Natural killer cell (primary cell): ENCODE results near the gene TAGLN2. TPM values are rescaled to one million over a fixed set of nuclear protein-coding genes. Genes with fewer than 3 reads are reported as not detected.

Experiments
- ATAC-seq, 3 donors: fragments of 150-1000 bp in 2 of 3; fragments of 200-7000 bp in 1 of 3; cut with Tn5 transposase; 1 replicate in 1 of 3; 2 replicates in 2 of 3; pipeline ENCODE4 v1.10.0; 2021; ENCODE audit warnings: mild to moderate bottlenecking in 2 of 3, moderate library complexity in 2 of 3
- DNase-seq, 2 donors: peaks; one replicate each; pipeline versions ENCODE4 v3.0.0 to v3.0.0-alpha.2; 2013 to 2021; ENCODE audit warnings: mixed read lengths in 1 of 2
- H3K27ac ChIP-seq: one replicate; pipeline ENCODE4 v1.5.1; 2013; ENCODE audit warnings: mild to moderate bottlenecking, low read length
- H3K27me3 ChIP-seq: one replicate; pipeline ENCODE4 v1.6.1; 2013; ENCODE audit warnings: low read length; ENCODE audit not compliant: control insufficient read depth, insufficient read depth
- H3K36me3 ChIP-seq: one replicate; pipeline ENCODE4 v1.6.1; 2013; ENCODE audit warnings: low read length; ENCODE audit not compliant: control insufficient read depth, insufficient read depth
- H3K4me1 ChIP-seq: one replicate; pipeline ENCODE4 v1.6.1; 2013; ENCODE audit warnings: low read length; ENCODE audit not compliant: control insufficient read depth, insufficient read depth
- H3K4me3 ChIP-seq: one replicate; pipeline ENCODE4 v1.5.1; 2013; ENCODE audit warnings: low read length
- H3K9me3 ChIP-seq: one replicate; pipeline ENCODE4 v1.6.1; 2013; ENCODE audit warnings: low read length; ENCODE audit not compliant: control insufficient read depth, insufficient read depth
- H3K27ac Mint-ChIP-seq, 2 donors: one replicate each; pipeline ENCODE4 v1.8.0; 2022; ENCODE audit warnings: mild to moderate bottlenecking in 2 of 2, mixed read lengths in 2 of 2, moderate library complexity in 1 of 2
- H3K27me3 Mint-ChIP-seq, 2 donors: one replicate each; pipeline ENCODE4 v1.8.0; 2022; ENCODE audit warnings: low read depth in 2 of 2, mixed read lengths in 2 of 2
- H3K36me3 Mint-ChIP-seq: one replicate; pipeline ENCODE4 v1.8.0; 2022; ENCODE audit warnings: mixed read lengths
- H3K4me1 Mint-ChIP-seq, 2 donors: one replicate each; pipeline ENCODE4 v1.8.0; 2022; ENCODE audit warnings: mixed read lengths in 2 of 2
- H3K4me3 Mint-ChIP-seq: one replicate; pipeline ENCODE4 v1.8.0; 2022; ENCODE audit warnings: mild to moderate bottlenecking, moderate library complexity, mixed read lengths
- H3K9me3 Mint-ChIP-seq, 2 donors: one replicate each; pipeline ENCODE4 v1.8.0; 2022; ENCODE audit warnings: mixed read lengths in 2 of 2
- WGBS: methylation state at CpG from one replicate; pipeline ENCODE4 v1.1.7; 2013; ENCODE audit warnings: missing lambda C conversion rate; ENCODE audit not compliant: insufficient coverage; 5-methylcytosine and 5-hydroxymethylcytosine counted together
- intact Hi-C: fragments of 100-400 bp; cut with micrococcal nuclease; formaldehyde crosslinking; loops from one replicate; pipeline ENCODE4 v1.14.2; 2022
- total RNA-seq, 4 donors: library from RNA; stranded (reverse); fragments of 120-200 nt in 1 of 4; gene quantifications; one replicate each; pipeline versions ENCODE4 v1.2.3 to v1.2.4, GENCODE V29; 2013 to 2022
- TF ChIP-seq, protein P1 (sequence below): fragments of 200-600 bp; IDR thresholded peaks from one replicate; pipeline ENCODE4 v1.8.0; 2022; ENCODE audit warnings: antibody characterized with exemption

TAGLN2 gene
- total RNA-seq, 3 donors from 2014 or later (not counting 1 experiment from before 2014, with no cell fraction given): 344 to 394 (median 358) TPM

DNA sequence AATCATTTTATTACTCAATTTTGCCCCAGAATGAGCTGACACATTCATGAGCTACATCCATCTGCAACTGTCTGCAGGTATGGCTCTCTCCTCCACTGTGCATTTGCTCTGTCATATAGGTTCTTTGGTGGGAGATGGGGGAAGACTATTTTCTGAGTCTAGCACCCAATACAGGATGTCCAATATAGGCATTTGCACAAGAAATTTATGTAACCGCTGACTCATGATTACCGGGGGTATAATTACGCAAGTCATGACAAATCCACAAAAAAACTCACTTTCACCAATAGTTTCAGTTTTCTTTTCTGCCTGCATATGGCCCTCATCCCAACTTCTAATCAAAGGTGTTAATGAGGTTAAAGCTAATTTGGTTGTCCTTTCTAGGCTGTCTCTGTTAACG, 45.3 kb downstream of the TAGLN2 start:
- Histone ChIP-seq H3K27ac (no peak overlapping the region), H3K4me1 (peaks cover 6% of the 10 kb centered on the region), H3K27me3 (no peaks in the 10 kb centered on the region), H3K4me3 (no peak overlapping the region), H3K9me3 (no peaks in the 10 kb centered on the region), H3K36me3 (no peaks in the 10 kb centered on the region)
- Mint-ChIP-seq H3K27ac (no peak overlapping the region), H3K36me3 (no peaks in the 10 kb centered on the region), H3K4me1 (no peaks in the 10 kb centered on the region), H3K4me3 (no peak overlapping the region), H3K9me3 (no peaks in the 10 kb centered on the region), H3K27me3 (peaks cover 9 to 18% of the 10 kb centered on the region in 2 donors)
- DNase-seq: no peak
- WGBS: 58% methylated on average over 4 of the region's 4 CpGs
- ATAC-seq: no peak
- TF ChIP-seq, protein P1, sequence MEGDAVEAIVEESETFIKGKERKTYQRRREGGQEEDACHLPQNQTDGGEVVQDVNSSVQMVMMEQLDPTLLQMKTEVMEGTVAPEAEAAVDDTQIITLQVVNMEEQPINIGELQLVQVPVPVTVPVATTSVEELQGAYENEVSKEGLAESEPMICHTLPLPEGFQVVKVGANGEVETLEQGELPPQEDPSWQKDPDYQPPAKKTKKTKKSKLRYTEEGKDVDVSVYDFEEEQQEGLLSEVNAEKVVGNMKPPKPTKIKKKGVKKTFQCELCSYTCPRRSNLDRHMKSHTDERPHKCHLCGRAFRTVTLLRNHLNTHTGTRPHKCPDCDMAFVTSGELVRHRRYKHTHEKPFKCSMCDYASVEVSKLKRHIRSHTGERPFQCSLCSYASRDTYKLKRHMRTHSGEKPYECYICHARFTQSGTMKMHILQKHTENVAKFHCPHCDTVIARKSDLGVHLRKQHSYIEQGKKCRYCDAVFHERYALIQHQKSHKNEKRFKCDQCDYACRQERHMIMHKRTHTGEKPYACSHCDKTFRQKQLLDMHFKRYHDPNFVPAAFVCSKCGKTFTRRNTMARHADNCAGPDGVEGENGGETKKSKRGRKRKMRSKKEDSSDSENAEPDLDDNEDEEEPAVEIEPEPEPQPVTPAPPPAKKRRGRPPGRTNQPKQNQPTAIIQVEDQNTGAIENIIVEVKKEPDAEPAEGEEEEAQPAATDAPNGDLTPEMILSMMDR: no peak
- intact Hi-C loops: loop anchor here (10.0 kb wide), 1 partner anchor 455 kb away; no protein-coding TSS in a partner anchor

DNA sequence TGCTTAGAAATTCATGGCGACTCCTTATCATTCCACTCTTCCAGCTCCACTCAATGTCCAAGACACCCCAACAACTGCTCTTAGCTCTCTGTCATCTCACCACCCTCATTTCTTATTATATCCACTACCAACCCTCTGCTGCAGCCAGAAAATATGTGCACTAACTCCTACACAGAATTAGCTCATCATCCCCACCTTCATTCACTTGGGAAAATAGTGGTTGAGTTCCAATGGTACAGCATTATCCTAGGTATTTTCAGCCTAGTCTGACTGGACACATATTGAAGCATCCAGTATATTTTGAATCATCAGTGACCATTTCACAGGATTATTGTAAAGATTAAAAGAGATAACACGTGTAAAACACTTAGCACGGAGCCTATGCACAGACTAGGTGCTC, 46.2 kb downstream of the TAGLN2 start:
- DNase-seq: no peak
- Histone ChIP-seq H3K4me1 (peaks cover 6% of the 10 kb centered on the region), H3K27ac (no peak overlapping the region), H3K9me3 (no peaks in the 10 kb centered on the region), H3K4me3 (no peak overlapping the region), H3K36me3 (no peaks in the 10 kb centered on the region), H3K27me3 (no peaks in the 10 kb centered on the region)
- intact Hi-C loops: no loop called here
- no peak for ATAC-seq
- Mint-ChIP-seq H3K4me3 (no peak overlapping the region), H3K27ac (no peak overlapping the region), H3K4me1 (no peaks in the 10 kb centered on the region), H3K36me3 (no peaks in the 10 kb centered on the region), H3K9me3 (no peaks in the 10 kb centered on the region), H3K27me3 (peaks cover 9 to 14% of the 10 kb centered on the region in 2 donors)
- TF ChIP-seq, protein P1: no peak
- WGBS: 87% methylated on average over 3 of the region's 3 CpGs

GRCh38 chr1:159877695-159878444, 47.4 kb downstream of the TAGLN2 start:
- WGBS: over 99% methylated on average over 6 of the region's 6 CpGs

More at GRCh38 chr1:159877695-159878444, 47.4 kb downstream of the TAGLN2 start:
- no peak overlapping the region for H3K27ac Mint-ChIP-seq
- H3K27me3 ChIP-seq: no peaks in the 10 kb centered on the region
- no peak overlapping the region for H3K27ac ChIP-seq
- DNase-seq (no peak), ATAC-seq (no peak)
- peaks cover 9 to 16% of the 10 kb centered on the region in 2 donors for H3K27me3 Mint-ChIP-seq
- H3K4me1 ChIP-seq: peaks cover 6% of the 10 kb centered on the region
- no peaks in the 10 kb centered on the region for H3K4me1 Mint-ChIP-seq
- H3K9me3 Mint-ChIP-seq: no peaks in the 10 kb centered on the region
- H3K36me3 Mint-ChIP-seq: no peaks in the 10 kb centered on the region
- H3K9me3 ChIP-seq: no peaks in the 10 kb centered on the region
- H3K4me3 ChIP-seq: no peak overlapping the region
- H3K36me3 ChIP-seq: no peaks in the 10 kb centered on the region
- intact Hi-C loops: no loop called here
- TF ChIP-seq, protein P1: no peak
- H3K4me3 Mint-ChIP-seq: no peak overlapping the region
